GM23338 (cell line): ENCODE measurements around the gene CYGB. TPM values are rescaled to one million over a fixed set of nuclear protein-coding genes. Genes with fewer than 3 reads are reported as not detected.

Experiments used
- ATAC-seq: fragments of 200-7000 bp; cut with Tn5 transposase; 3 replicates; pipeline ENCODE4 v1.9.1; 2020
- DNase-seq: peaks from one replicate; pipeline ENCODE4 v3.0.0-alpha.2; 2015; ENCODE audit warnings: low spot score
- H2AFZ ChIP-seq: fragments of 200-600 bp; sonication (generic); 2 replicates; pipeline ENCODE4 v1.8.0; 2016; ENCODE audit warnings: antibody characterized with exemption, mild to moderate bottlenecking, moderate library complexity
- H3F3A ChIP-seq: fragments of 200-600 bp; sonication (generic); replicated peaks from 2 replicates; pipeline ENCODE4 v1.8.0; 2017; ENCODE audit warnings: antibody characterized with exemption, mixed run types, low read depth
- H3K27ac ChIP-seq: fragments of 200-600 bp; sonication (generic); 2 replicates; pipeline ENCODE4 v1.6.1; 2016; ENCODE audit warnings: low read depth
- H3K27me3 ChIP-seq: fragments of 200-600 bp; sonication (generic); 2 replicates; pipeline ENCODE4 v1.8.0; 2016; ENCODE audit warnings: mild to moderate bottlenecking, mixed run types, moderate library complexity; ENCODE audit not compliant: insufficient read depth
- H3K36me3 ChIP-seq: fragments of 200-600 bp; sonication (generic); 2 replicates; pipeline ENCODE4 v1.8.0; 2016; ENCODE audit warnings: mild to moderate bottlenecking; ENCODE audit not compliant: insufficient read depth
- H3K4me1 ChIP-seq: fragments of 200-600 bp; sonication (generic); 2 replicates; pipeline ENCODE4 v1.8.0; 2016; ENCODE audit warnings: mild to moderate bottlenecking, moderate library complexity; ENCODE audit not compliant: insufficient read depth
- H3K4me2 ChIP-seq: fragments of 200-600 bp; sonication (generic); 2 replicates; pipeline ENCODE4 v1.7.1; 2017; ENCODE audit warnings: mixed run types
- H3K4me3 ChIP-seq: fragments of 200-600 bp; sonication (generic); 2 replicates; pipeline ENCODE4 v1.6.1; 2016; ENCODE audit warnings: mixed run types
- H3K79me2 ChIP-seq: fragments of 200-600 bp; sonication (generic); replicated peaks from 2 replicates; pipeline ENCODE4 v1.8.0; 2017; ENCODE audit warnings: mild to moderate bottlenecking; ENCODE audit not compliant: insufficient read depth
- H3K9me2 ChIP-seq: fragments of 200-600 bp; sonication (generic); 2 replicates; pipeline ENCODE4 v1.8.0; 2017; ENCODE audit not compliant: insufficient read depth
- H4K20me1 ChIP-seq: fragments of 200-600 bp; sonication (generic); replicated peaks from 2 replicates; pipeline ENCODE4 v1.8.0; 2017; ENCODE audit warnings: mild to moderate bottlenecking; ENCODE audit not compliant: insufficient read depth
- H3K27ac Mint-ChIP-seq: 2 replicates; pipeline ENCODE4 v1.8.0; 2020; ENCODE audit warnings: inconsistent platforms, mild to moderate bottlenecking, moderate library complexity, mixed read lengths
- H3K27me3 Mint-ChIP-seq: 3 replicates; pipeline ENCODE4 v1.8.0; 2022; ENCODE audit warnings: low read depth, mild to moderate bottlenecking, moderate library complexity, mixed read lengths, inconsistent platforms; ENCODE audit not compliant: insufficient read depth, poor library complexity
- H3K36me3 Mint-ChIP-seq: 3 replicates; pipeline ENCODE4 v1.8.0; 2021; ENCODE audit warnings: low read depth, mild to moderate bottlenecking, inconsistent platforms, moderate library complexity, mixed read lengths
- H3K4me1 Mint-ChIP-seq: 3 replicates; pipeline ENCODE4 v1.8.0; 2020; ENCODE audit warnings: mild to moderate bottlenecking, inconsistent platforms, mixed read lengths
- H3K4me3 Mint-ChIP-seq: 3 replicates; pipeline ENCODE4 v1.8.0; 2021; ENCODE audit warnings: moderate library complexity, mild to moderate bottlenecking, inconsistent platforms, mixed read lengths
- H3K9me3 Mint-ChIP-seq: 3 replicates; pipeline ENCODE4 v1.8.0; 2020; ENCODE audit warnings: moderate library complexity, mild to moderate bottlenecking, inconsistent platforms, mixed read lengths
- CREB1 ChIP-seq: fragments of 250-450 bp; sonication (Bioruptor Pico); IDR thresholded peaks from 2 replicates; pipeline ENCODE4 v1.5.0; 2020; ENCODE audit warnings: low read depth, mild to moderate bottlenecking, moderate library complexity
- ETS1 ChIP-seq: IDR thresholded peaks from 2 replicates; pipeline ENCODE4 v1.6.1; 2016; ENCODE audit warnings: antibody characterized with exemption
- EZH2 ChIP-seq: fragments of 200-600 bp; sonication (generic); IDR thresholded peaks from one replicate; pipeline ENCODE4 v1.8.0; 2017; ENCODE audit warnings: antibody characterized with exemption, mild to moderate bottlenecking, low read depth; ENCODE audit not compliant: unreplicated experiment
- EZH2phosphoT487 ChIP-seq: fragments of 200-600 bp; sonication (generic); IDR thresholded peaks from one replicate; pipeline ENCODE4 v1.8.1; 2018; ENCODE audit warnings: antibody characterized with exemption; ENCODE audit not compliant: unreplicated experiment
- POLR2AphosphoS5 ChIP-seq: IDR thresholded peaks from 2 replicates; pipeline ENCODE4 v1.6.1; 2016; ENCODE audit warnings: antibody characterized with exemption, low read depth
- ZNF114 ChIP-seq: fragments of 250-450 bp; sonication (Bioruptor Pico); IDR thresholded peaks from 2 replicates; pipeline ENCODE4 v1.5.0; 2020; ENCODE audit warnings: mild to moderate bottlenecking, moderate library complexity
- ZNF331 ChIP-seq: fragments of 250-450 bp; sonication (Bioruptor Pico); IDR thresholded peaks from 2 replicates; pipeline ENCODE4 v1.5.0; 2020; ENCODE audit warnings: low read depth, mild to moderate bottlenecking, moderate library complexity
- ZNF462 ChIP-seq: fragments of 250-450 bp; sonication (Bioruptor Pico); IDR thresholded peaks from 2 replicates; pipeline ENCODE4 v1.5.0; 2020; ENCODE audit warnings: mild to moderate bottlenecking, moderate library complexity
- polyA plus RNA-seq: library from polyadenylated mRNA; unstranded; fragments of >200 nt; fragmentation: Nextera tagmentation; extraction: Ambion mirVana; gene quantifications from 2 replicates; pipeline ENCODE4 v1.2.1, GENCODE V29; 2016
- total RNA-seq: library from RNA; depleted of rRNA; stranded (reverse); fragments of >200 nt; shearing (Covaris generic); gene quantifications from 2 replicates; pipeline ENCODE4 v1.2.3, GENCODE V29; 2014

Gene CYGB
- total and polyA plus RNA-seq, 2 experiments from 2014 or later = 1.2 to 1.7 TPM

GRCh38 chr17:76542566-76542971 is 5.1 kb upstream of the CYGB start (continued):
- TF ChIP-seq ZNF462 = no peak
- TF ChIP-seq POLR2AphosphoS5 = no peak
- no peak for TF ChIP-seq ETS1
- TF ChIP-seq ZNF114 = no peak

- H3K36me3 ChIP-seq = no peaks in the 10 kb centered on the region
- no peak overlapping the region for H3K4me3 ChIP-seq
- H3K4me1 ChIP-seq = peaks cover 19% of the 10 kb centered on the region
- Mint-ChIP-seq H3K4me1 (peaks cover 44% of the 10 kb centered on the region), H3K4me3 (no peak overlapping the region; the same call in 2 of the 3 replicates), H3K36me3 (no peaks in the 10 kb centered on the region), H3K27ac (no peak overlapping the region), H3K9me3 (no peaks in the 10 kb centered on the region; the same call in 2 of the 3 replicates), H3K27me3 (peaks cover 46% of the 10 kb centered on the region)
- no peak overlapping the region for H2AFZ ChIP-seq
- H3K9me2 ChIP-seq = no peaks in the 10 kb centered on the region
- no peaks in the 10 kb centered on the region for H3K79me2 ChIP-seq
- no peak overlapping the region for H3K27ac ChIP-seq
- H3F3A ChIP-seq = 0 out of 2 replicates have a peak, but pooled peaks cover 5% of the 10 kb centered on the region
- ATAC-seq = no peak
- no peak for DNase-seq
- H3K27me3 ChIP-seq = peaks cover 30% of the 10 kb centered on the region
- no peaks in the 10 kb centered on the region for H4K20me1 ChIP-seq
- H3K4me2 ChIP-seq = no peak overlapping the region
- TF ChIP-seq ZNF462 (no peak), ZNF331 (CRISPR knock-in tag) (no peak), EZH2 (no peak), CREB1 (CRISPR knock-in tag) (no peak), EZH2phosphoT487 (no peak), POLR2AphosphoS5 (no peak)
Observed at GRCh38 chr17:76541739-76542454, 4.4 kb upstream of the CYGB start.
